Panc1 (cell line): ENCODE measurements around the gene ASB6. TPM values are rescaled to one million over a fixed set of nuclear protein-coding genes. Genes with fewer than 3 reads are reported as not detected.
A peak's percentile ranks its signal among the peaks of the same experiment; 100 is the strongest.

ENCODE experiments used
- ATAC-seq: fragments of 200-7000 bp; cut with Tn5 transposase; 2 replicates; pipeline ENCODE4 v1.9.1; 2020; ENCODE audit warnings: mild to moderate bottlenecking, moderate library complexity
- BruUV-seq: library from RNA; stranded (reverse); fragments of 400-500 nt; replicated peaks from 2 replicates; lab custom pipeline; 2021; lab: Mats Ljungman, UMichigan
- CTCF ChIA-PET: fragments of 300-600 bp; sonication (Branson Sonifier 250); formaldehyde crosslinking; loops from one replicate; lab custom pipeline; 2022; ENCODE audit warnings: antibody characterized with exemption; lab: Charles Lee
- POLR2A ChIA-PET: fragments of 300-600 bp; sonication (Branson Sonifier 250); formaldehyde crosslinking; loops from one replicate; lab custom pipeline; 2022; ENCODE audit warnings: antibody characterized with exemption; lab: Charles Lee
- DNase-seq: peaks from one replicate; pipeline ENCODE4 v3.0.0-alpha.2; 2010; ENCODE audit warnings: low read depth, low spot score
- H3K27ac ChIP-seq: 2 replicates; pipeline ENCODE4 v1.5.1; 2011; ENCODE audit warnings: mild to moderate bottlenecking, low read length, inconsistent platforms
- H3K27me3 ChIP-seq: fragments of 200-500 bp; sonication (Bioruptor generic); 2 replicates; pipeline ENCODE4 v1.6.0; 2014; ENCODE audit warnings: low read length, inconsistent platforms; ENCODE audit not compliant: control insufficient read depth, insufficient read depth
- H3K36me3 ChIP-seq: fragments of 200-500 bp; sonication (Bioruptor generic); 2 replicates; pipeline ENCODE4 v1.5.1; 2014; ENCODE audit warnings: inconsistent platforms, mild to moderate bottlenecking, low read length, moderate library complexity; ENCODE audit not compliant: control insufficient read depth, insufficient read depth
- H3K4me1 ChIP-seq: 2 replicates; pipeline ENCODE4 v1.5.1; 2011; ENCODE audit warnings: inconsistent platforms, mild to moderate bottlenecking, low read length, moderate library complexity; ENCODE audit not compliant: control insufficient read depth, insufficient read depth
- H3K4me3 ChIP-seq, 2 experiments: 2 replicates each; pipeline ENCODE4 v1.5.1; 2011 to 2012; ENCODE audit warnings: low read depth in 2 of 2, low read length in 2 of 2, mild to moderate bottlenecking in 2 of 2, inconsistent platforms in 1 of 2, moderate library complexity in 1 of 2
- H3K9me3 ChIP-seq: fragments of 200-500 bp; sonication (Bioruptor generic); 2 replicates; pipeline ENCODE4 v1.5.1; 2014; ENCODE audit warnings: low read depth, mild to moderate bottlenecking, inconsistent platforms, low read length, moderate library complexity; ENCODE audit not compliant: control insufficient read depth, insufficient read depth
- POLR2AphosphoS5 ChIP-seq: IDR thresholded peaks from 2 replicates; pipeline ENCODE4 v1.6.1; 2012; ENCODE audit warnings: mild to moderate bottlenecking, low read depth, low read length, moderate library complexity
- SIN3A ChIP-seq: IDR thresholded peaks from 2 replicates; pipeline ENCODE4 v1.6.1; 2012; ENCODE audit warnings: low read depth, mild to moderate bottlenecking, low read length, moderate library complexity, borderline replicate concordance; ENCODE audit not compliant: insufficient read depth
- TCF7L2 ChIP-seq: IDR thresholded peaks from 2 replicates; pipeline ENCODE4 v1.6.1; 2011; ENCODE audit warnings: mild to moderate bottlenecking, low read depth, low read length, inconsistent platforms
- in situ Hi-C: cut with HindIII; loops from 2 replicates; pipeline ENCODE4 v1.10.0; 2016; ENCODE audit warnings: low sequenced_read_pairs, low pct_unique_long_range_greater_than_20kb
- intact Hi-C: fragments of 100-400 bp; cut with micrococcal nuclease; formaldehyde crosslinking; loops from one replicate; pipeline ENCODE4 v1.10.0; 2022; ENCODE audit not compliant: unreplicated experiment
- total RNA-seq: library from RNA; stranded (reverse); gene quantifications from one replicate; pipeline ENCODE4 v1.2.1, GENCODE V29; 2021; ENCODE audit not compliant: unreplicated experiment
- TF ChIP-seq, protein P1 (sequence below), 2 experiments: IDR thresholded peaks; 2 replicates each; pipeline ENCODE4 v1.6.1; 2011 to 2012; ENCODE audit warnings: low read depth in 2 of 2, control low read depth in 1 of 2, low read length in 1 of 2, mild to moderate bottlenecking in 1 of 2, moderate library complexity in 1 of 2; ENCODE audit not compliant: insufficient read depth in 1 of 2
- TF ChIP-seq, protein P2 (sequence below): fragments of 450-650 bp; IDR thresholded peaks from 2 replicates; pipeline ENCODE4 v1.5.1; 2017; ENCODE audit warnings: mild to moderate bottlenecking

Gene ASB6
- total RNA-seq, 1 experiment from 2014 or later: 14.3 TPM

DNA sequence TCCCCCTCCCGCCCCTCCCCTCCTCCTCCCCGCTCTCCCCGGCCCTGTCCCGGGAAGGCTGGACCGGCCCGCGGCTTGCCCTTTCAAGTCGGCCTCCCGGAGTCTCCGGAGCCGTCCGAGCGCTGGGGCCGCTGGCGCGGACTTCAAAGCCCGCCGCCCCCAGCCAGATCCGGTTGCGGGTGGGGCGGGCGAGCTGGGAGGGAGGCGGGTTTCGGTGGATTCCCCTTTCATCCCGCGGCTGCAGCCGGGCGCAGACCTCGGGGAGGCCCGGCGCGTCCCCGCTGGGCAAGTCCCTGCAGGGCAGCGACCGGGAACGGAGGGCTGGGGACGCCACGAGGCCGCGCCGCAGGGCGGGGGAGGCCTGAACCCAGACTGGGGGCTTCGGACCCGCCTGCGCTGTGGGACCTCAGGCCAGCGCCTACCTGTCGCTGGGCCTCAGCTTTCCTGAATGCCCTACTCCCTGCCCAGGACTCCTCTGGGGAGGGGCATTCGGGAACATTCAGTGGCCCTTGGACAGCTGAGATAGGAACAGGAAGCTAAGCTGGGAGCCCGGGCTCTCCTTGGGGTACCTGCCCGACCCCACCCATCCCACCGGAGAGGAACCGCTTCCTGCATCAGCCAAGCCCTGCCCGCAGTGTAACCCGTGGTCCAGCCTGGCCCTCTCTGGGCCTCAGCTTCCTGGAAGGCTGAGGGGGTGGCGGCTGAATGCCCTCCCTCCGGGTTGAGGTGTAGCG, 44.4 kb downstream of the ASB6 start:
- H3K36me3 ChIP-seq: no peaks in the 10 kb centered on the region
- no TSS peak for BruUV-seq
- H3K9me3 ChIP-seq: no peaks in the 10 kb centered on the region
- H3K4me3 ChIP-seq: peak overlapping the region; percentile 15 to 33; a peak in 3 of 4 replicates
- DNase-seq (no peak), ATAC-seq (peak; percentile 75)
- H3K4me1 ChIP-seq: peaks cover 3% of the 10 kb centered on the region
- no peaks in the 10 kb centered on the region for H3K27me3 ChIP-seq
- ChIA-PET CTCF (interaction anchor here (0.6 kb wide), 1 partner anchor 569 kb away, joined by 8 read pairs; the partner anchor contains the start of gene SH3GLB2), POLR2A (interaction anchor here (0.6 kb wide), 1 partner anchor 141 kb away, joined by 3 read pairs; no protein-coding TSS in a partner anchor)
- in situ Hi-C loops: no loop called here
- H3K27ac ChIP-seq: no peak overlapping the region; the same call in 1 of the 2 replicates
- TF ChIP-seq SIN3A (no peak), TCF7L2 (peak; percentile 93)
- intact Hi-C loops: loop anchor here (2.0 kb wide), 1 partner anchor 61 kb away; no protein-coding TSS in a partner anchor

DNA sequence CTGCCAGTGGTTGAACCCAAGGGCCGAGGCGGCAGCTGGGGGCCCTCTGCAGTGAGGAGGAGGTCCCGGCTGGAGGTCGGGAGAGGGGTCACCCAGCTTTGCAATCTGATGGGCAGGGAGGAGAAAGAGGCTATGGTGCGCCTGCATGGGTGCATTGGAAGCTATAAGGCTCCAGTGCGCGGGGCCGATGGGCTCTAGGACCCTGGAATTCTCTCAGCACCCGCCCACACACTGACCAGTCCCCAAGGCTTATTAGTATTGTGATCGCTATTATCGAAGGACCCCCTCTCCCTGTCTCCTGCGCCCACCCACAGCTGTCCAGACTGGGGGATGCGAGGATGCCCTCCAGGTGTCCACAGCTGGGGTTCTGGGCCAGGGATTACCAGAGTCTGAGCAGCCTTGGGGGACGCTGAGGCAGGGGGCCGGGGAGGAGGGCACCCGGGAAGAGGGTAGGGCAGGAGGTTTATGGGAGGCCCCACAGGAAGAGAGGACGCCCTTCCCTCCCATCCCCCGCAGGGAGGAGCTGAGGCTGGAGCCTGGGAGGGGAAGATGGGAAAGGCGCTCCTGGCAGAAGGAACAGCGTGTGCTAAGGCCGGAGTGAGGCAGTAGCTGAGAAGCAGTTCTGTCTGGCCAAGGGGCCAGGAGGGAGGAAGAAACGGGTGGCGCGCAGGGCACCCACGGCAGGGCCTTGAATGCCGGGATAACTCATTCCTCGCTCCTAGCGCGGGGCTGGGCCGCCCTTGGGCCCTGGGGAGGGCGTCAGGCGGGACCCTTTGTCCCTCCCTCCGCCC, 45.2 kb downstream of the ASB6 start:
- intact Hi-C loops: loop anchor here (2.0 kb wide), 1 partner anchor 60 kb away; no protein-coding TSS in a partner anchor
- DNase-seq: no peak
- Histone ChIP-seq H3K27me3 (no peaks in the 10 kb centered on the region), H3K27ac (no peak overlapping the region), H3K9me3 (no peaks in the 10 kb centered on the region), H3K36me3 (no peaks in the 10 kb centered on the region), H3K4me3 (peak overlapping the region; percentile 14 to 29; a peak in 3 of 4 replicates), H3K4me1 (peaks cover 3% of the 10 kb centered on the region)
- in situ Hi-C loops: no loop called here
- no peak for TF ChIP-seq SIN3A
- no peak for TF ChIP-seq POLR2AphosphoS5
- TF ChIP-seq, protein P1, sequence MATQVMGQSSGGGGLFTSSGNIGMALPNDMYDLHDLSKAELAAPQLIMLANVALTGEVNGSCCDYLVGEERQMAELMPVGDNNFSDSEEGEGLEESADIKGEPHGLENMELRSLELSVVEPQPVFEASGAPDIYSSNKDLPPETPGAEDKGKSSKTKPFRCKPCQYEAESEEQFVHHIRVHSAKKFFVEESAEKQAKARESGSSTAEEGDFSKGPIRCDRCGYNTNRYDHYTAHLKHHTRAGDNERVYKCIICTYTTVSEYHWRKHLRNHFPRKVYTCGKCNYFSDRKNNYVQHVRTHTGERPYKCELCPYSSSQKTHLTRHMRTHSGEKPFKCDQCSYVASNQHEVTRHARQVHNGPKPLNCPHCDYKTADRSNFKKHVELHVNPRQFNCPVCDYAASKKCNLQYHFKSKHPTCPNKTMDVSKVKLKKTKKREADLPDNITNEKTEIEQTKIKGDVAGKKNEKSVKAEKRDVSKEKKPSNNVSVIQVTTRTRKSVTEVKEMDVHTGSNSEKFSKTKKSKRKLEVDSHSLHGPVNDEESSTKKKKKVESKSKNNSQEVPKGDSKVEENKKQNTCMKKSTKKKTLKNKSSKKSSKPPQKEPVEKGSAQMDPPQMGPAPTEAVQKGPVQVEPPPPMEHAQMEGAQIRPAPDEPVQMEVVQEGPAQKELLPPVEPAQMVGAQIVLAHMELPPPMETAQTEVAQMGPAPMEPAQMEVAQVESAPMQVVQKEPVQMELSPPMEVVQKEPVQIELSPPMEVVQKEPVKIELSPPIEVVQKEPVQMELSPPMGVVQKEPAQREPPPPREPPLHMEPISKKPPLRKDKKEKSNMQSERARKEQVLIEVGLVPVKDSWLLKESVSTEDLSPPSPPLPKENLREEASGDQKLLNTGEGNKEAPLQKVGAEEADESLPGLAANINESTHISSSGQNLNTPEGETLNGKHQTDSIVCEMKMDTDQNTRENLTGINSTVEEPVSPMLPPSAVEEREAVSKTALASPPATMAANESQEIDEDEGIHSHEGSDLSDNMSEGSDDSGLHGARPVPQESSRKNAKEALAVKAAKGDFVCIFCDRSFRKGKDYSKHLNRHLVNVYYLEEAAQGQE (IDR thresholded peaks at IDR 0.05; ENCODE audit: insufficient read depth in 1 of 2, low read depth in 2 of 2, low read length in 1 of 2): no peak
- TF ChIP-seq, protein P2, sequence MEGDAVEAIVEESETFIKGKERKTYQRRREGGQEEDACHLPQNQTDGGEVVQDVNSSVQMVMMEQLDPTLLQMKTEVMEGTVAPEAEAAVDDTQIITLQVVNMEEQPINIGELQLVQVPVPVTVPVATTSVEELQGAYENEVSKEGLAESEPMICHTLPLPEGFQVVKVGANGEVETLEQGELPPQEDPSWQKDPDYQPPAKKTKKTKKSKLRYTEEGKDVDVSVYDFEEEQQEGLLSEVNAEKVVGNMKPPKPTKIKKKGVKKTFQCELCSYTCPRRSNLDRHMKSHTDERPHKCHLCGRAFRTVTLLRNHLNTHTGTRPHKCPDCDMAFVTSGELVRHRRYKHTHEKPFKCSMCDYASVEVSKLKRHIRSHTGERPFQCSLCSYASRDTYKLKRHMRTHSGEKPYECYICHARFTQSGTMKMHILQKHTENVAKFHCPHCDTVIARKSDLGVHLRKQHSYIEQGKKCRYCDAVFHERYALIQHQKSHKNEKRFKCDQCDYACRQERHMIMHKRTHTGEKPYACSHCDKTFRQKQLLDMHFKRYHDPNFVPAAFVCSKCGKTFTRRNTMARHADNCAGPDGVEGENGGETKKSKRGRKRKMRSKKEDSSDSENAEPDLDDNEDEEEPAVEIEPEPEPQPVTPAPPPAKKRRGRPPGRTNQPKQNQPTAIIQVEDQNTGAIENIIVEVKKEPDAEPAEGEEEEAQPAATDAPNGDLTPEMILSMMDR: no peak
- no peak for TF ChIP-seq TCF7L2
- ChIA-PET POLR2A (interaction anchor here (0.6 kb wide), 1 partner anchor 23 kb away, joined by 4 read pairs; no protein-coding TSS in a partner anchor), CTCF (interaction anchor here (0.6 kb wide), 1 partner anchor 569 kb away, joined by 8 read pairs; the partner anchor contains the start of gene SH3GLB2)
- no TSS peak for BruUV-seq
- peak; percentile 71 for ATAC-seq
